Measurements from ENCODE around the gene SNX27. TPM values are rescaled to one million over a fixed set of nuclear protein-coding genes. Genes with fewer than 3 reads are reported as not detected.
"Not testable (repeated sequence)": the region's sequence is repeated elsewhere in the genome, so short reads cannot be mapped to it uniquely, and the experiment has no call there.

SNX27 gene
- total RNA-seq, 2 donors from 2014 or later: 41.2 to 47.3 TPM

- Mint-ChIP-seq H3K27me3 (ENCODE audit: insufficient read depth) (peaks cover 28% of the 10 kb centered on the region), H3K27ac (no peak overlapping the region), H3K9me3 (no peaks in the 10 kb centered on the region), H3K4me1 (peaks cover 8% of the 10 kb centered on the region), H3K36me3 (ENCODE audit: low read depth) (no peaks in the 10 kb centered on the region), H3K4me3 (no peak overlapping the region)
- no peaks in the 10 kb centered on the region for H3K36me3 ChIP-seq (ENCODE audit: control insufficient read depth, insufficient read depth, low read length)
- DNase-seq: no peak
- H3K4me1 ChIP-seq (ENCODE audit: control insufficient read depth, insufficient read depth, low read length): no peaks in the 10 kb centered on the region
- H3K9me3 ChIP-seq (ENCODE audit: control insufficient read depth, low read length): no peaks in the 10 kb centered on the region
- H3K27me3 ChIP-seq (ENCODE audit: control insufficient read depth, insufficient read depth, low read length, poor library complexity, severe bottlenecking): peaks cover 13% of the 10 kb centered on the region
- TF ChIP-seq, protein P1, sequence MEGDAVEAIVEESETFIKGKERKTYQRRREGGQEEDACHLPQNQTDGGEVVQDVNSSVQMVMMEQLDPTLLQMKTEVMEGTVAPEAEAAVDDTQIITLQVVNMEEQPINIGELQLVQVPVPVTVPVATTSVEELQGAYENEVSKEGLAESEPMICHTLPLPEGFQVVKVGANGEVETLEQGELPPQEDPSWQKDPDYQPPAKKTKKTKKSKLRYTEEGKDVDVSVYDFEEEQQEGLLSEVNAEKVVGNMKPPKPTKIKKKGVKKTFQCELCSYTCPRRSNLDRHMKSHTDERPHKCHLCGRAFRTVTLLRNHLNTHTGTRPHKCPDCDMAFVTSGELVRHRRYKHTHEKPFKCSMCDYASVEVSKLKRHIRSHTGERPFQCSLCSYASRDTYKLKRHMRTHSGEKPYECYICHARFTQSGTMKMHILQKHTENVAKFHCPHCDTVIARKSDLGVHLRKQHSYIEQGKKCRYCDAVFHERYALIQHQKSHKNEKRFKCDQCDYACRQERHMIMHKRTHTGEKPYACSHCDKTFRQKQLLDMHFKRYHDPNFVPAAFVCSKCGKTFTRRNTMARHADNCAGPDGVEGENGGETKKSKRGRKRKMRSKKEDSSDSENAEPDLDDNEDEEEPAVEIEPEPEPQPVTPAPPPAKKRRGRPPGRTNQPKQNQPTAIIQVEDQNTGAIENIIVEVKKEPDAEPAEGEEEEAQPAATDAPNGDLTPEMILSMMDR (conservative IDR thresholded peaks at IDR 0.05): no peak
- no peak overlapping the region for H3K27ac ChIP-seq (ENCODE audit: low read depth, low read length)
- WGBS, 2 experiments (ENCODE audit: insufficient coverage in 1 of 2, insufficient read length in 1 of 2): 82 to 95% methylated on average over 4 of the region's 4 CpGs
- no peak overlapping the region for H3K9ac ChIP-seq (ENCODE audit: extremely low read depth, low read length, poor library complexity, severe bottlenecking)
- no peak overlapping the region for H3K4me3 ChIP-seq (ENCODE audit: low read length)
Observed at GRCh38 chr1:151729966-151730291, 118.1 kb downstream of the SNX27 start.

GRCh38 chr1:151733126-151733525 is 121.3 kb downstream of the SNX27 start:
- DNase-seq: no peak
- no peaks in the 10 kb centered on the region for H3K4me1 ChIP-seq (ENCODE audit: control insufficient read depth, insufficient read depth, low read length)
- Mint-ChIP-seq H3K27ac (no peak overlapping the region), H3K4me3 (no peak overlapping the region), H3K36me3 (ENCODE audit: low read depth) (no peaks in the 10 kb centered on the region), H3K4me1 (peaks cover 7% of the 10 kb centered on the region), H3K27me3 (ENCODE audit: insufficient read depth) (peaks cover 10% of the 10 kb centered on the region), H3K9me3 (peaks cover 16% of the 10 kb centered on the region)
- H3K9ac ChIP-seq (ENCODE audit: extremely low read depth, low read length, poor library complexity, severe bottlenecking): no peak overlapping the region
- no peak overlapping the region for H3K27ac ChIP-seq (ENCODE audit: low read depth, low read length)
- H3K4me3 ChIP-seq (ENCODE audit: low read length): no peak overlapping the region
- WGBS, 2 experiments (ENCODE audit: insufficient coverage in 1 of 2, insufficient read length in 1 of 2): 88 to 97% methylated on average over 2 to 3 of the region's 3 CpGs
- H3K36me3 ChIP-seq (ENCODE audit: control insufficient read depth, insufficient read depth, low read length): no peaks in the 10 kb centered on the region
- H3K27me3 ChIP-seq (ENCODE audit: control insufficient read depth, insufficient read depth, low read length, poor library complexity, severe bottlenecking): no peaks in the 10 kb centered on the region
- TF ChIP-seq, protein P1 (conservative IDR thresholded peaks at IDR 0.05): no peak
- peaks cover 16% of the 10 kb centered on the region for H3K9me3 ChIP-seq (ENCODE audit: control insufficient read depth, low read length)

GRCh38 chr1:151733995-151734394 is 122.1 kb downstream of the SNX27 start:
- 92 to 94% methylated on average over 9 of the region's 9 CpGs for WGBS, 2 experiments (ENCODE audit: insufficient coverage in 1 of 2, insufficient read length in 1 of 2)
- not testable (repeated sequence) for H3K4me3 ChIP-seq (ENCODE audit: low read length); H3K36me3 ChIP-seq (ENCODE audit: control insufficient read depth, insufficient read depth, low read length); H3K27me3 Mint-ChIP-seq (ENCODE audit: insufficient read depth); DNase-seq; H3K4me3 Mint-ChIP-seq; H3K4me1 ChIP-seq (ENCODE audit: control insufficient read depth, insufficient read depth, low read length); H3K4me1 Mint-ChIP-seq; H3K27me3 ChIP-seq (ENCODE audit: control insufficient read depth, insufficient read depth, low read length, poor library complexity, severe bottlenecking); H3K27ac Mint-ChIP-seq; H3K36me3 Mint-ChIP-seq (ENCODE audit: low read depth); H3K27ac ChIP-seq (ENCODE audit: low read depth, low read length); H3K9ac ChIP-seq (ENCODE audit: extremely low read depth, low read length, poor library complexity, severe bottlenecking)
- peaks cover 18% of the 10 kb centered on the region for H3K9me3 ChIP-seq (ENCODE audit: control insufficient read depth, low read length)
- H3K9me3 Mint-ChIP-seq: peaks cover 20% of the 10 kb centered on the region

GRCh38 chr1:151737026-151737425 is 125.2 kb downstream of the SNX27 start:
- no peak for DNase-seq
- Histone ChIP-seq H3K4me3 (ENCODE audit: low read length) (no peak overlapping the region), H3K9ac (ENCODE audit: extremely low read depth, low read length, poor library complexity, severe bottlenecking) (no peak overlapping the region), H3K36me3 (ENCODE audit: control insufficient read depth, insufficient read depth, low read length) (no peaks in the 10 kb centered on the region), H3K9me3 (ENCODE audit: control insufficient read depth, low read length) (peaks cover 18% of the 10 kb centered on the region), H3K4me1 (ENCODE audit: control insufficient read depth, insufficient read depth, low read length) (no peaks in the 10 kb centered on the region), H3K27ac (ENCODE audit: low read depth, low read length) (no peak overlapping the region), H3K27me3 (ENCODE audit: control insufficient read depth, insufficient read depth, low read length, poor library complexity, severe bottlenecking) (no peaks in the 10 kb centered on the region)
- TF ChIP-seq, protein P1 (conservative IDR thresholded peaks at IDR 0.05): no peak
- no peaks in the 10 kb centered on the region for H3K36me3 Mint-ChIP-seq (ENCODE audit: low read depth)
- H3K27me3 Mint-ChIP-seq (ENCODE audit: insufficient read depth): peaks cover 10% of the 10 kb centered on the region
- no peak overlapping the region for H3K27ac Mint-ChIP-seq
- H3K9me3 Mint-ChIP-seq: peaks cover 20% of the 10 kb centered on the region
- H3K4me1 Mint-ChIP-seq: no peaks in the 10 kb centered on the region
- WGBS, 2 experiments (ENCODE audit: insufficient coverage in 1 of 2, insufficient read length in 1 of 2): 77 to 89% methylated on average over 2 of the region's 2 CpGs
- no peak overlapping the region for H3K4me3 Mint-ChIP-seq
